Liver (tissue), 9 donors: ENCODE results near the gene TMPRSS13. TPM values are rescaled to one million over a fixed set of nuclear protein-coding genes. Genes with fewer than 3 reads are reported as not detected.

ENCODE experiments used
- DNase-seq: peaks from one replicate; pipeline ENCODE4 v3.0.0-alpha.2; 2017; ENCODE audit warnings: low spot score
- H3K27ac ChIP-seq, 2 donors: one replicate each; pipeline ENCODE4 v1.7.0; 2013; ENCODE audit warnings: inconsistent platforms in 2 of 2, low read length in 2 of 2, control low read depth in 1 of 2, low read depth in 1 of 2, mild to moderate bottlenecking in 1 of 2
- H3K27me3 ChIP-seq, 4 donors: one replicate each; pipeline versions ENCODE4 v1.6.1 to v1.7.0; 2013; ENCODE audit warnings: low read length in 3 of 4, inconsistent platforms in 1 of 4, mild to moderate bottlenecking in 1 of 4, moderate library complexity in 1 of 4; ENCODE audit not compliant: control insufficient read depth in 4 of 4, insufficient read depth in 4 of 4
- H3K36me3 ChIP-seq, 4 donors: one replicate each; pipeline versions ENCODE4 v1.6.1 to v1.7.0; 2013; ENCODE audit warnings: low read length in 3 of 4, mild to moderate bottlenecking in 3 of 4, low read depth in 1 of 4, moderate library complexity in 1 of 4; ENCODE audit not compliant: control insufficient read depth in 4 of 4, insufficient read depth in 3 of 4
- H3K4me1 ChIP-seq, 4 donors: one replicate each; pipeline versions ENCODE4 v1.6.1 to v1.7.0; 2013; ENCODE audit warnings: low read length in 3 of 4, mild to moderate bottlenecking in 3 of 4, moderate library complexity in 1 of 4; ENCODE audit not compliant: control insufficient read depth in 4 of 4, insufficient read depth in 4 of 4
- H3K4me3 ChIP-seq, 3 donors: one replicate each; pipeline versions ENCODE4 v1.6.1 to v1.7.0; 2013; ENCODE audit warnings: low read length in 3 of 3, control low read depth in 1 of 3, low read depth in 1 of 3, mild to moderate bottlenecking in 1 of 3
- H3K9ac ChIP-seq, 2 donors: one replicate each; pipeline ENCODE4 v1.7.0; 2013; ENCODE audit warnings: low read length in 2 of 2, mild to moderate bottlenecking in 2 of 2, moderate library complexity in 2 of 2, control low read depth in 1 of 2, low read depth in 1 of 2
- H3K9me3 ChIP-seq, 4 donors: one replicate each; pipeline versions ENCODE4 v1.6.1 to v1.7.0; 2013; ENCODE audit warnings: low read length in 3 of 4; ENCODE audit not compliant: control insufficient read depth in 4 of 4
- ATF3 ChIP-seq: IDR thresholded peaks from 2 replicates; pipeline ENCODE4 v1.6.1; 2016; ENCODE audit warnings: antibody characterized with exemption
- CTCF ChIP-seq: fragments of 150-350 bp; IDR thresholded peaks from 2 replicates; pipeline ENCODE4 v1.5.1; 2017; ENCODE audit warnings: improper control_type of control experiment, low read depth, low read length; ENCODE audit not compliant: missing input control
- EGR1 ChIP-seq, 2 donors: IDR thresholded peaks; 2 replicates each; pipeline ENCODE4 v1.6.1; 2016 to 2018; ENCODE audit warnings: antibody characterized with exemption in 2 of 2, low read depth in 2 of 2
- FOXA1 ChIP-seq: IDR thresholded peaks from 2 replicates; pipeline ENCODE4 v1.6.1; 2016; ENCODE audit warnings: antibody characterized with exemption
- FOXA2 ChIP-seq: IDR thresholded peaks from 2 replicates; pipeline ENCODE4 v1.6.1; 2016; ENCODE audit warnings: antibody characterized with exemption
- GABPA ChIP-seq, 2 donors: IDR thresholded peaks in 1 of 2; conservative IDR thresholded peaks in 1 of 2; 2 replicates each; pipeline ENCODE4 v1.6.1; 2016; ENCODE audit warnings: antibody characterized with exemption in 2 of 2, mild to moderate bottlenecking in 1 of 2, moderate library complexity in 1 of 2
- HNF4A ChIP-seq, 2 donors: conservative IDR thresholded peaks; 2 replicates each; pipeline ENCODE4 v1.6.1; 2016; ENCODE audit warnings: antibody characterized with exemption in 2 of 2, mild to moderate bottlenecking in 2 of 2
- HNF4G ChIP-seq: IDR thresholded peaks from 2 replicates; pipeline ENCODE4 v1.6.1; 2016; ENCODE audit warnings: antibody characterized with exemption
- JUND ChIP-seq, 2 donors: IDR thresholded peaks; 2 replicates each; pipeline ENCODE4 v1.6.1; 2016; ENCODE audit warnings: antibody characterized with exemption in 2 of 2
- MAX ChIP-seq: IDR thresholded peaks from 2 replicates; pipeline ENCODE4 v1.6.1; 2016; ENCODE audit warnings: antibody characterized with exemption
- NR2F2 ChIP-seq: IDR thresholded peaks from 2 replicates; pipeline ENCODE4 v1.6.1; 2016; ENCODE audit warnings: antibody characterized with exemption
- RAD21 ChIP-seq, 2 donors: IDR thresholded peaks; 2 replicates each; pipeline ENCODE4 v1.6.1; 2016; ENCODE audit warnings: antibody characterized with exemption in 2 of 2, mild to moderate bottlenecking in 2 of 2
- REST ChIP-seq: IDR thresholded peaks from 2 replicates; pipeline ENCODE4 v1.6.1; 2016; ENCODE audit warnings: antibody characterized with exemption, mild to moderate bottlenecking
- RXRA ChIP-seq, 2 donors: IDR thresholded peaks; 2 replicates each; pipeline ENCODE4 v1.6.1; 2017 to 2018; ENCODE audit warnings: antibody characterized with exemption in 2 of 2, mild to moderate bottlenecking in 1 of 2
- SP1 ChIP-seq: IDR thresholded peaks from 2 replicates; pipeline ENCODE4 v1.6.1; 2018; ENCODE audit warnings: antibody characterized with exemption, mild to moderate bottlenecking
- TAF1 ChIP-seq: conservative IDR thresholded peaks from 2 replicates; pipeline ENCODE4 v1.6.1; 2016; ENCODE audit warnings: antibody characterized with exemption, mild to moderate bottlenecking
- YY1 ChIP-seq: IDR thresholded peaks from 2 replicates; pipeline ENCODE4 v1.6.1; 2016; ENCODE audit warnings: antibody characterized with exemption, mild to moderate bottlenecking
- ZBTB33 ChIP-seq: IDR thresholded peaks from 2 replicates; pipeline ENCODE4 v1.6.1; 2016; ENCODE audit warnings: antibody characterized with exemption
- WGBS: extraction: QIAGEN DNeasy Blood & Tissue Kit; methylation state at CpG from one replicate; pipeline ENCODE4 v1.1.7; 2013; 5-methylcytosine and 5-hydroxymethylcytosine counted together
- polyA plus RNA-seq, 2 donors: library from polyadenylated mRNA; stranded (reverse) in 1 of 2; unstranded in 1 of 2; fragments of 200-250 nt in 1 of 2; fragments of >200 nt in 1 of 2; fragmentation: Nextera tagmentation in 1 of 2; extraction: Ambion mirVana in 1 of 2; gene quantifications; one replicate each; pipeline versions ENCODE4 v1.2.1 to v1.2.3, GENCODE V29; 2013 to 2015
- total RNA-seq, 2 donors: library from RNA; depleted of rRNA; stranded (reverse); fragments of >200 nt; gene quantifications; one replicate each; pipeline ENCODE4 v1.2.3, GENCODE V29; 2014
- donor health status: healthy.
- donor health status: healthy.
- donor health status: healthy.
- donor health status: healthy.
- donor health status: healthy.

Gene TMPRSS13
- total and polyA plus RNA-seq, 4 donors: 0.11 to 0.93 (median 0.24) TPM

- Histone ChIP-seq H3K27ac (no peak overlapping the region), H3K27me3 (peaks cover 0 to 2% (median 0%) of the 10 kb centered on the region in 4 donors), H3K36me3 (no peaks in the 10 kb centered on the region), H3K4me3 (no peak overlapping the region), H3K9ac (no peak overlapping the region), H3K4me1 (no peaks in the 10 kb centered on the region), H3K9me3 (no peaks in the 10 kb centered on the region)
- TF ChIP-seq MAX (no peak), ATF3 (no peak), CTCF (no peak), FOXA1 (no peak), GABPA (IDR thresholded peaks at IDR 0.05 in 1 of 2, conservative IDR thresholded peaks at IDR 0.05 in 1 of 2) (no peak), ZBTB33 (no peak), REST (no peak), EGR1 (IDR thresholded peaks at IDR 0.05; ENCODE audit: low read depth in 2 of 2) (no peak), RAD21 (IDR thresholded peaks at IDR 0.05) (no peak), NR2F2 (no peak), HNF4G (no peak), SP1 (no peak), TAF1 (no peak), HNF4A (conservative IDR thresholded peaks at IDR 0.05) (no peak), FOXA2 (no peak), RXRA (IDR thresholded peaks at IDR 0.05) (no peak), YY1 (no peak), JUND (IDR thresholded peaks at IDR 0.05) (no peak)
- DNase-seq: peak; percentile 32
- 64% methylated on average over 10 of the region's 10 CpGs for WGBS
Measured at GRCh38 chr11:117914991-117915618, 14.1 kb downstream of the TMPRSS13 start.
